Measurements from ENCODE around the gene PPP1R14C. TPM values are rescaled to one million over a fixed set of nuclear protein-coding genes. Genes with fewer than 3 reads are reported as not detected.

PPP1R14C gene
- polyA plus RNA-seq, 1 donor from 2014 or later, result 14.0 TPM

DNA sequence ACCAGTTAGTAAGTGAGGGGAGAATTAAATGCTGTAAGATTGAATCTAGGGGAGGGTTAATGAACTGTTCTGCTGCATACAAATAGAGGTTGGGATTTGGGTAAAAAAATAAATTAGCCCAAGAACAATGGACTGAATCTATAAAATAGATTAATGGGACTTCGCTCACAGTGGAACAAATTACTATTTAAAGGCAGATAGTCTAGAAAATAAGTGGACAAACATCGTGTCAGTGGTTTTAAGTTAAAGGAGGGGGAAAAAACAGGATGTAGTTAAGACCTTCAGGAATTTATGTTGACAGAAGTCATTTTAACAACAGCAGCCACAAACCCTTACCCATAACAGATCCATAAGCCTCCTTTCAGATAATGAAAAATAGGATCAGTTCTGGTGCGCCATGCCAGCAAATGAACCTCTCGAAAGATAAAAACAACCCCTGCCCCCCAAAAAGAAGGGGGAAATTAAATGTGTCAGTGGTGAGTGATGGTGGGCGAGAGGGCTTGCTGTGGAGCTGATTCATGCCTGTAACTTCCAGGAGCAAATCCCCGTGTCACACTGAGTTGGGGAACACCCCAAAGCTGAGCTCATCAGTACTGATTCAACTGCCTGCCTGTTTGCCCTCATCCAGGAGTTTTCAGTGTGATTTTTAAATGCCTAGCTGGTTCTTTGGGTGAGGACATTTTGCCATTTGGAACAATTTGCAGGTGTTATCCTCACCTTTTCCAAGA lies 86.8 kb downstream of the PPP1R14C start:
- no peak overlapping the region for H3K4me3 ChIP-seq (ENCODE audit: low read length)
- H3K9ac ChIP-seq (ENCODE audit: low read length), result no peak overlapping the region
- H3K27me3 ChIP-seq (ENCODE audit: insufficient read depth, low read depth, low read length), result no peaks in the 10 kb centered on the region
- H3K27ac ChIP-seq (ENCODE audit: low read length), result no peak overlapping the region
- H4K20me1 ChIP-seq (ENCODE audit: insufficient read depth), result no peaks in the 10 kb centered on the region
- TF ChIP-seq, protein P1, sequence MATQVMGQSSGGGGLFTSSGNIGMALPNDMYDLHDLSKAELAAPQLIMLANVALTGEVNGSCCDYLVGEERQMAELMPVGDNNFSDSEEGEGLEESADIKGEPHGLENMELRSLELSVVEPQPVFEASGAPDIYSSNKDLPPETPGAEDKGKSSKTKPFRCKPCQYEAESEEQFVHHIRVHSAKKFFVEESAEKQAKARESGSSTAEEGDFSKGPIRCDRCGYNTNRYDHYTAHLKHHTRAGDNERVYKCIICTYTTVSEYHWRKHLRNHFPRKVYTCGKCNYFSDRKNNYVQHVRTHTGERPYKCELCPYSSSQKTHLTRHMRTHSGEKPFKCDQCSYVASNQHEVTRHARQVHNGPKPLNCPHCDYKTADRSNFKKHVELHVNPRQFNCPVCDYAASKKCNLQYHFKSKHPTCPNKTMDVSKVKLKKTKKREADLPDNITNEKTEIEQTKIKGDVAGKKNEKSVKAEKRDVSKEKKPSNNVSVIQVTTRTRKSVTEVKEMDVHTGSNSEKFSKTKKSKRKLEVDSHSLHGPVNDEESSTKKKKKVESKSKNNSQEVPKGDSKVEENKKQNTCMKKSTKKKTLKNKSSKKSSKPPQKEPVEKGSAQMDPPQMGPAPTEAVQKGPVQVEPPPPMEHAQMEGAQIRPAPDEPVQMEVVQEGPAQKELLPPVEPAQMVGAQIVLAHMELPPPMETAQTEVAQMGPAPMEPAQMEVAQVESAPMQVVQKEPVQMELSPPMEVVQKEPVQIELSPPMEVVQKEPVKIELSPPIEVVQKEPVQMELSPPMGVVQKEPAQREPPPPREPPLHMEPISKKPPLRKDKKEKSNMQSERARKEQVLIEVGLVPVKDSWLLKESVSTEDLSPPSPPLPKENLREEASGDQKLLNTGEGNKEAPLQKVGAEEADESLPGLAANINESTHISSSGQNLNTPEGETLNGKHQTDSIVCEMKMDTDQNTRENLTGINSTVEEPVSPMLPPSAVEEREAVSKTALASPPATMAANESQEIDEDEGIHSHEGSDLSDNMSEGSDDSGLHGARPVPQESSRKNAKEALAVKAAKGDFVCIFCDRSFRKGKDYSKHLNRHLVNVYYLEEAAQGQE (IDR thresholded peaks at IDR 0.05; ENCODE audit: borderline replicate concordance), result no peak
- TF ChIP-seq RAD21 (conservative IDR thresholded peaks at IDR 0.05) (no peak), SMC3 (conservative IDR thresholded peaks at IDR 0.05; ENCODE audit: poor library complexity) (no peak), POLR2AphosphoS5 (IDR thresholded peaks at IDR 0.05) (no peak), EP300 (conservative IDR thresholded peaks at IDR 0.05; ENCODE audit: poor library complexity, severe bottlenecking) (no peak), TAF1 (IDR thresholded peaks at IDR 0.05; ENCODE audit: low read depth) (no peak)
- TF ChIP-seq, protein P2, sequence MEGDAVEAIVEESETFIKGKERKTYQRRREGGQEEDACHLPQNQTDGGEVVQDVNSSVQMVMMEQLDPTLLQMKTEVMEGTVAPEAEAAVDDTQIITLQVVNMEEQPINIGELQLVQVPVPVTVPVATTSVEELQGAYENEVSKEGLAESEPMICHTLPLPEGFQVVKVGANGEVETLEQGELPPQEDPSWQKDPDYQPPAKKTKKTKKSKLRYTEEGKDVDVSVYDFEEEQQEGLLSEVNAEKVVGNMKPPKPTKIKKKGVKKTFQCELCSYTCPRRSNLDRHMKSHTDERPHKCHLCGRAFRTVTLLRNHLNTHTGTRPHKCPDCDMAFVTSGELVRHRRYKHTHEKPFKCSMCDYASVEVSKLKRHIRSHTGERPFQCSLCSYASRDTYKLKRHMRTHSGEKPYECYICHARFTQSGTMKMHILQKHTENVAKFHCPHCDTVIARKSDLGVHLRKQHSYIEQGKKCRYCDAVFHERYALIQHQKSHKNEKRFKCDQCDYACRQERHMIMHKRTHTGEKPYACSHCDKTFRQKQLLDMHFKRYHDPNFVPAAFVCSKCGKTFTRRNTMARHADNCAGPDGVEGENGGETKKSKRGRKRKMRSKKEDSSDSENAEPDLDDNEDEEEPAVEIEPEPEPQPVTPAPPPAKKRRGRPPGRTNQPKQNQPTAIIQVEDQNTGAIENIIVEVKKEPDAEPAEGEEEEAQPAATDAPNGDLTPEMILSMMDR (IDR thresholded peaks at IDR 0.05; ENCODE audit: poor library complexity, severe bottlenecking), result no peak
- no peaks in the 10 kb centered on the region for H3K9me2 ChIP-seq (ENCODE audit: insufficient read depth, low read length)
- H2AFZ ChIP-seq (ENCODE audit: low read depth, low read length), result no peak overlapping the region
- no peaks in the 10 kb centered on the region for H3K36me3 ChIP-seq (ENCODE audit: insufficient read depth, low read length)
- H3K9me3 ChIP-seq (ENCODE audit: low read length), result no peaks in the 10 kb centered on the region
- no peak overlapping the region for H3K4me2 ChIP-seq (ENCODE audit: low read length)
- H3F3A ChIP-seq (ENCODE audit: insufficient read depth, low read length, poor library complexity, severe bottlenecking), result no peaks in the 10 kb centered on the region
- H3K79me2 ChIP-seq (replicated peaks; ENCODE audit: insufficient read depth, low read length), result no peaks in the 10 kb centered on the region

DNA sequence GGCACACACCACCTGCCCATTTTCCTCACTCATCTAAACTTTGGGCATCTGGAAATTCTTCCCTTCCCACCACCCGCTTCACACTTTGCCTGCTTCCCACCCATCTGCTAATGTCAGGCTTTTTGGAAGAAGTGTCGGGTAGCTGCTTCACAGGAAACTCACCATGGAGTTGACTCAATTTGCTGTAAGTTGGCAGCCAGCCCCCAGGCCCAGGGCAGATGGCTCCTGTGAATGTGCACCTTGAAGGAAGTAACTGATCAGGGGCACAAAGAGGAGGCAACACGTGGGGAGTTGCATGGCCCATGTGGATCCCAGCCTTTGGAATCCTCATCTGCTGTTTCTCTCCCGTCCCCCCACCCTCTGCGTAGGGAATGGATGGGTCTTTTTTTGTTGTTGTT lies 87.3 kb downstream of the PPP1R14C start:
- Histone ChIP-seq H3K79me2 (replicated peaks; ENCODE audit: insufficient read depth, low read length) (no peaks in the 10 kb centered on the region), H3F3A (ENCODE audit: insufficient read depth, low read length, poor library complexity, severe bottlenecking) (no peaks in the 10 kb centered on the region), H3K4me3 (ENCODE audit: low read length) (no peak overlapping the region), H3K36me3 (ENCODE audit: insufficient read depth, low read length) (no peaks in the 10 kb centered on the region), H3K9me3 (ENCODE audit: low read length) (no peaks in the 10 kb centered on the region), H3K9me2 (ENCODE audit: insufficient read depth, low read length) (no peaks in the 10 kb centered on the region), H4K20me1 (ENCODE audit: insufficient read depth) (no peaks in the 10 kb centered on the region), H3K27ac (ENCODE audit: low read length) (no peak overlapping the region), H3K4me2 (ENCODE audit: low read length) (no peak overlapping the region), H3K9ac (ENCODE audit: low read length) (no peak overlapping the region), H3K27me3 (ENCODE audit: insufficient read depth, low read depth, low read length) (no peaks in the 10 kb centered on the region), H2AFZ (ENCODE audit: low read depth, low read length) (no peak overlapping the region)
- TF ChIP-seq EP300 (conservative IDR thresholded peaks at IDR 0.05; ENCODE audit: poor library complexity, severe bottlenecking) (no peak), TAF1 (IDR thresholded peaks at IDR 0.05; ENCODE audit: low read depth) (no peak), SMC3 (conservative IDR thresholded peaks at IDR 0.05; ENCODE audit: poor library complexity) (no peak), RAD21 (conservative IDR thresholded peaks at IDR 0.05) (no peak), EZH2 (IDR thresholded peaks at IDR 0.05; ENCODE audit: borderline replicate concordance, insufficient read depth, low read length, poor library complexity, severe bottlenecking) (no peak), MXI1 (conservative IDR thresholded peaks at IDR 0.05; ENCODE audit: poor library complexity, severe bottlenecking) (no peak), POLR2AphosphoS5 (IDR thresholded peaks at IDR 0.05) (no peak)
- TF ChIP-seq, protein P2 (IDR thresholded peaks at IDR 0.05; ENCODE audit: poor library complexity, severe bottlenecking), result no peak
- TF ChIP-seq, protein P1 (IDR thresholded peaks at IDR 0.05; ENCODE audit: borderline replicate concordance), result no peak

All from neural cell (in vitro differentiated cells).